NCI-H2081 (cell line): ENCODE results near the gene PCP2.

Source experiments
- DNase-seq, 2 experiments: peaks; one replicate each; lab custom pipeline; 2025; lab: John Stamatoyannopoulos, UW

PCP2 gene

GRCh38 chr19:7596211-7596937 lies 37.1 kb downstream of the PCP2 start:
- DNase-seq = no peak

- peak; percentile 53 to 74 for DNase-seq
Observed at GRCh38 chr19:7595466-7596133, 37.9 kb downstream of the PCP2 start, which contains the start of gene CAMSAP3. Gene CAMSAP3, plus strand, starts transcription at chr19:7595863. Its CDS starts 140 bp downstream, at chr19:7596003.

GRCh38 chr19:7590256-7590655 lies 43.3 kb downstream of the PCP2 start:
- no peak for DNase-seq

GRCh38 chr19:7589822-7590221 lies 43.7 kb downstream of the PCP2 start:
- no peak for DNase-seq

GRCh38 chr19:7582446-7582845 lies 51.1 kb downstream of the PCP2 start:
- DNase-seq = no peak
